ENCODE data around the gene MYBPC2.

- TF ChIP-seq CTCF (IDR thresholded peaks at IDR 0.05; ENCODE audit: insufficient read depth, low read length, poor library complexity, severe bottlenecking) (no peak), EZH2phosphoT487 (conservative IDR thresholded peaks at IDR 0.05; ENCODE audit: low read length) (no peak)
Measured at GRCh38 chr19:50479761-50480251, 47.1 kb downstream of the MYBPC2 start.
